HepG2 (cell line): ENCODE data around the gene VAMP2. TPM values are rescaled to one million over a fixed set of nuclear protein-coding genes. Genes with fewer than 3 reads are reported as not detected.
A peak's percentile ranks its signal among the peaks of the same experiment; 100 is the strongest.

ENCODE experiments used
- AGO2 ChIP-seq: fragments of 200-400 bp; formaldehyde crosslinking; optimal IDR thresholded peaks from 2 replicates; pipeline ENCODE3; 2017; ENCODE audit warnings: mild to moderate bottlenecking, low read depth, low read length, moderate library complexity
- CBX5 ChIP-seq: sonication (generic); formaldehyde crosslinking; IDR thresholded peaks from 2 replicates; pipeline ENCODE4 v1.4.0; 2020; ENCODE audit warnings: missing genetic modification reagents, borderline replicate concordance
- CEBPZ ChIP-seq: IDR thresholded peaks from 2 replicates; pipeline ENCODE4 v1.6.1; 2012; ENCODE audit warnings: low read length, improper control_type of control experiment
- FOXA3 ChIP-seq: IDR thresholded peaks from 2 replicates; pipeline ENCODE4 v1.6.1; 2016; ENCODE audit warnings: missing genetic modification reagents, missing compliant biosample characterization
- FOXO1 ChIP-seq: sonication (generic); formaldehyde crosslinking; IDR thresholded peaks from 2 replicates; pipeline ENCODE4 v1.4.0; 2020; ENCODE audit warnings: missing genetic modification reagents
- GATA4 ChIP-seq: sonication (generic); IDR thresholded peaks from 2 replicates; pipeline ENCODE4 v1.6.1; 2016; ENCODE audit warnings: antibody characterized with exemption, low read depth, borderline replicate concordance
- GATAD1 ChIP-seq: IDR thresholded peaks from 2 replicates; pipeline ENCODE4 v1.6.1; 2016; ENCODE audit warnings: missing genetic modification reagents, missing compliant biosample characterization
- MTF2 ChIP-seq: sonication (generic); formaldehyde crosslinking; IDR thresholded peaks from 2 replicates; pipeline ENCODE4 v1.5.0; 2020; ENCODE audit warnings: missing genetic modification reagents, borderline replicate concordance
- MYC ChIP-seq: sonication (generic); formaldehyde crosslinking; IDR thresholded peaks from 2 replicates; pipeline ENCODE4 v1.9.0; 2021; ENCODE audit warnings: missing genetic modification reagents, borderline replicate concordance
- PRDM4 ChIP-seq: sonication (generic); formaldehyde crosslinking; IDR thresholded peaks from 2 replicates; pipeline ENCODE4 v1.9.0; 2021; ENCODE audit warnings: missing genetic modification reagents, borderline replicate concordance
- SMARCE1 ChIP-seq: fragments of 450-650 bp; IDR thresholded peaks from 2 replicates; pipeline ENCODE4 v1.6.1; 2017; ENCODE audit warnings: borderline replicate concordance
- ZFP82 ChIP-seq: sonication (generic); formaldehyde crosslinking; IDR thresholded peaks from 2 replicates; pipeline ENCODE4 v1.5.1; 2020; ENCODE audit warnings: mild to moderate bottlenecking, missing genetic modification reagents, borderline replicate concordance
- ZNF816 ChIP-seq: sonication (generic); formaldehyde crosslinking; IDR thresholded peaks from 2 replicates; pipeline ENCODE4 v1.8.0; 2022; ENCODE audit warnings: missing genetic modification reagents, mild to moderate bottlenecking, borderline replicate concordance
- ZSCAN25 ChIP-seq: sonication (generic); formaldehyde crosslinking; IDR thresholded peaks from 2 replicates; pipeline ENCODE4 v1.8.0; 2022; ENCODE audit warnings: mild to moderate bottlenecking, missing genetic modification reagents
- polyA plus RNA-seq, 8 experiments: library from polyadenylated mRNA; depleted of rRNA in 3 of 8; stranded (reverse) in 7 of 8; unstranded in 1 of 8; fragments of >200 nt; fragmentation: Illumina TruSeq in 4 of 8; extraction: Trizol in 4 of 8; gene quantifications; 2 replicates each; pipeline versions ENCODE4 v1.2.1 to v1.2.3, GENCODE V29; 2011 to 2016; ENCODE audit warnings: low read depth in 4 of 8, missing spikeins in 1 of 8, mixed read lengths in 1 of 8; ENCODE audit not compliant: insufficient read depth in 1 of 8
- total RNA-seq, 5 experiments: library from RNA; depleted of rRNA; stranded (reverse); fragments of >200 nt; fragmentation: Illumina TruSeq; extraction: Trizol; gene quantifications; 2 replicates each; pipeline ENCODE4 v1.2.3, GENCODE V29; 2016; ENCODE audit warnings: low read depth in 1 of 5
- TF ChIP-seq, protein P1 (sequence below): sonication (generic); formaldehyde crosslinking; IDR thresholded peaks from 2 replicates; pipeline ENCODE4 v1.8.1; 2023; ENCODE audit warnings: mild to moderate bottlenecking, missing genetic modification reagents, borderline replicate concordance
- TF ChIP-seq, protein P2 (sequence below): sonication (generic); formaldehyde crosslinking; IDR thresholded peaks from 2 replicates; pipeline ENCODE4 v1.4.0; 2020; ENCODE audit warnings: low read depth, missing genetic modification reagents
- TF ChIP-seq, protein P3 (sequence below): IDR thresholded peaks from 2 replicates; pipeline ENCODE4 v1.6.1; 2016; ENCODE audit warnings: mild to moderate bottlenecking

The VAMP2 gene
- total and polyA plus RNA-seq, 2 of the 13 experiments (the other 11 are each of a cell fraction or from before 2014, with no cell fraction given), result 3.9 to 17.2 TPM

DNA sequence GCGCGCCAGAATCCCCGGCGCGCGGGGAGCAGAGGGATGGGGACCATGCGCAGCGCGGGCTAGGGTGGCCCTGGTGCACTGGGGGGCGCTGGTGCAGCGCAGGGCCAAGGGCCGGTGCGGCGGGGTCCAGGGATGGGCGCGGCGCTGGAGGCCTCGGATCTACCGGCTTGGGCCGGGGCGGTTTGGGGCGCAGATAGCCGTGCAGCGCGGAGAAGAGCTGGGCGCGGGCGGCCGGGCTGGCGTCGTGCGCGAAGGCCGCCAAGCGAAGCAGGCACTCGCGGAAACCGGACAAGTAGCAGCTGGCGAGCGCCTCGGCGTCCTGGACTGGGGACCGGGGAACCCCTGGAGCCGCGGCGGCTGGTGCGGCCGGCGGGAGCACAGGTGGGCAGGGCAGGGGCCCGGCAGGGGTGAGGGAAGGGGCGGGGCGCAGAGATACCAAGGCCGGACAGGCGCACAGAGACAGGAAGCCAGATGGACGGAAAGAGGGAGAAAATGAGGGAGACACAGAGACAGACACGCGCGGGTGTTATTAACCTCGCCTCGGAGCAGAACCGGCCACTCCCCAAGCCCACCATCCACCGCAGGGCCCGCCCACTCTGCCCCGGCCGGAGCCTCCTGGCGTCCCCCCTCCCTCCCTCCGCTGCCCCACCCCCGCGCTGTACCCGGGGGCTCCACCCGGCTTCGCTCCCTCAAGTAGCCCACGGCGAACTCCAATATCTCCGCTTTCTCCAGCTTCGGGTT is 40.9 kb downstream of the VAMP2 start (continued):
- peak; percentile 94 for TF ChIP-seq ZSCAN25 (CRISPR knock-in tag)
- TF ChIP-seq CBX5 (CRISPR knock-in tag), result no peak
- TF ChIP-seq FOXA3 (CRISPR knock-in tag), result no peak
- TF ChIP-seq, protein P1, sequence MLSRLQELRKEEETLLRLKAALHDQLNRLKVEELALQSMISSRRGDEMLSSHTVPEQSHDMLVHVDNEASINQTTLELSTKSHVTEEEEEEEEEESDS (CRISPR knock-in tag), result no peak
- no peak for TF ChIP-seq SMARCE1
- TF ChIP-seq FOXO1 (CRISPR knock-in tag), result peak; percentile 25
- TF ChIP-seq, protein P2, sequence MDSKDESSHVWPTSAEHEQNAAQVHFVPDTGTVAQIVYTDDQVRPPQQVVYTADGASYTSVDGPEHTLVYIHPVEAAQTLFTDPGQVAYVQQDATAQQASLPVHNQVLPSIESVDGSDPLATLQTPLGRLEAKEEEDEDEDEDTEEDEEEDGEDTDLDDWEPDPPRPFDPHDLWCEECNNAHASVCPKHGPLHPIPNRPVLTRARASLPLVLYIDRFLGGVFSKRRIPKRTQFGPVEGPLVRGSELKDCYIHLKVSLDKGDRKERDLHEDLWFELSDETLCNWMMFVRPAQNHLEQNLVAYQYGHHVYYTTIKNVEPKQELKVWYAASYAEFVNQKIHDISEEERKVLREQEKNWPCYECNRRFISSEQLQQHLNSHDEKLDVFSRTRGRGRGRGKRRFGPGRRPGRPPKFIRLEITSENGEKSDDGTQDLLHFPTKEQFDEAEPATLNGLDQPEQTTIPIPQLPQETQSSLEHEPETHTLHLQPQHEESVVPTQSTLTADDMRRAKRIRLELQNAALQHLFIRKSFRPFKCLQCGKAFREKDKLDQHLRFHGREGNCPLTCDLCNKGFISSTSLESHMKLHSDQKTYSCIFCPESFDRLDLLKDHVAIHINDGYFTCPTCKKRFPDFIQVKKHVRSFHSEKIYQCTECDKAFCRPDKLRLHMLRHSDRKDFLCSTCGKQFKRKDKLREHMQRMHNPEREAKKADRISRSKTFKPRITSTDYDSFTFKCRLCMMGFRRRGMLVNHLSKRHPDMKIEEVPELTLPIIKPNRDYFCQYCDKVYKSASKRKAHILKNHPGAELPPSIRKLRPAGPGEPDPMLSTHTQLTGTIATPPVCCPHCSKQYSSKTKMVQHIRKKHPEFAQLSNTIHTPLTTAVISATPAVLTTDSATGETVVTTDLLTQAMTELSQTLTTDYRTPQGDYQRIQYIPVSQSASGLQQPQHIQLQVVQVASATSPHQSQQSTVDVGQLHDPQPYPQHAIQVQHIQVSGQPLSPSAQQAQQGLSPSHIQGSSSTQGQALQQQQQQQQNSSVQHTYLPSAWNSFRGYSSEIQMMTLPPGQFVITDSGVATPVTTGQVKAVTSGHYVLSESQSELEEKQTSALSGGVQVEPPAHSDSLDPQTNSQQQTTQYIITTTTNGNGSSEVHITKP (CRISPR knock-in tag), result no peak
- peak; percentile 67; the same call in 1 of the 2 replicates for TF ChIP-seq MYC (CRISPR knock-in tag)
- TF ChIP-seq GATAD1 (CRISPR knock-in tag), result no peak
- TF ChIP-seq MTF2 (CRISPR knock-in tag), result no peak
- TF ChIP-seq AGO2, result no peak
- TF ChIP-seq, protein P3, sequence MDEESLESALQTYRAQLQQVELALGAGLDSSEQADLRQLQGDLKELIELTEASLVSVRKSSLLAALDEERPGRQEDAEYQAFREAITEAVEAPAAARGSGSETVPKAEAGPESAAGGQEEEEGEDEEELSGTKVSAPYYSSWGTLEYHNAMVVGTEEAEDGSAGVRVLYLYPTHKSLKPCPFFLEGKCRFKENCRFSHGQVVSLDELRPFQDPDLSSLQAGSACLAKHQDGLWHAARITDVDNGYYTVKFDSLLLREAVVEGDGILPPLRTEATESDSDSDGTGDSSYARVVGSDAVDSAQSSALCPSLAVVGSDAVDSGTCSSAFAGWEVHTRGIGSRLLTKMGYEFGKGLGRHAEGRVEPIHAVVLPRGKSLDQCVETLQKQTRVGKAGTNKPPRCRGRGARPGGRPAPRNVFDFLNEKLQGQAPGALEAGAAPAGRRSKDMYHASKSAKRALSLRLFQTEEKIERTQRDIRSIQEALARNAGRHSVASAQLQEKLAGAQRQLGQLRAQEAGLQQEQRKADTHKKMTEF (CRISPR knock-in tag), result peak; percentile 33; the same call in 1 of the 2 replicates
- TF ChIP-seq GATA4, result no peak
- no peak for TF ChIP-seq ZNF816
- TF ChIP-seq CEBPZ, result no peak
- TF ChIP-seq PRDM4 (CRISPR knock-in tag), result no peak
- TF ChIP-seq ZFP82 (CRISPR knock-in tag), result no peak
